ENCODE results near the gene SCN2A.
"Not testable (repeated sequence)": the region's sequence is repeated elsewhere in the genome, so short reads cannot be mapped to it uniquely, and the experiment has no call there.

SCN2A gene

GRCh38 chr2:165227571-165227970 is 11.6 kb upstream of the SCN2A start:
- Histone ChIP-seq H3K4me1 (ENCODE audit: insufficient read depth, low read length) (peaks cover 1% of the 10 kb centered on the region; the same call in 1 of the 2 replicates), H3K9me3 (ENCODE audit: control insufficient read depth, insufficient read depth, low read length) (no peaks in the 10 kb centered on the region), H3K36me3 (ENCODE audit: insufficient read depth, low read length) (no peaks in the 10 kb centered on the region), H3K9ac (ENCODE audit: low read depth, low read length) (no peak overlapping the region)

DNA sequence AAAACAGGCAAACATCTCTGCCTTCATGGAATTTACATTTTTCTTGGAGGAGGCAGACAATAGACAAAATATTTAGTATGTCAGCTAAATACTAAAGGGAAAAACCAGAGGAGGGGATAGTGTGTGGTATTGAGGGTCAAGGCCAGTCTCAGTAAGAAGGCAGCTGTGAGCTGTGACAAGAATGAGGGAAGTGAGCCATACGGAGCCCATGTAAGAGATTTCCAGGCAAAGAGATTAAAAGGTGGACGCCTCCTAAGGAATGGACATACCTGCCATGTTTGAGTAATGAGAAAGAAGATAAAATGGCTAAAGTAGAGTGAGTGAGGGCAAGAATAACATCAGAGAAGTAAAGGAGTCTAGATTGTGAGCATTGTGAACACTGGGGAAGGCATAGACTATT is 2.2 kb upstream of the SCN2A start:
- Histone ChIP-seq H3K9me3 (ENCODE audit: control insufficient read depth, insufficient read depth, low read length) (no peaks in the 10 kb centered on the region), H3K4me1 (ENCODE audit: insufficient read depth, low read length) (no peaks in the 10 kb centered on the region), H3K36me3 (ENCODE audit: insufficient read depth, low read length) (no peaks in the 10 kb centered on the region), H3K9ac (ENCODE audit: low read depth, low read length) (no peak overlapping the region)

- no peaks in the 10 kb centered on the region for H3K4me1 ChIP-seq (ENCODE audit: insufficient read depth, low read length)
- H3K9me3 ChIP-seq (ENCODE audit: control insufficient read depth, insufficient read depth, low read length) = no peaks in the 10 kb centered on the region
- no peak overlapping the region for H3K9ac ChIP-seq (ENCODE audit: low read depth, low read length)
- no peaks in the 10 kb centered on the region for H3K36me3 ChIP-seq (ENCODE audit: insufficient read depth, low read length)
These were observed 919 bp upstream of the SCN2A start for GRCh38 chr2:165238295-165238694.

DNA sequence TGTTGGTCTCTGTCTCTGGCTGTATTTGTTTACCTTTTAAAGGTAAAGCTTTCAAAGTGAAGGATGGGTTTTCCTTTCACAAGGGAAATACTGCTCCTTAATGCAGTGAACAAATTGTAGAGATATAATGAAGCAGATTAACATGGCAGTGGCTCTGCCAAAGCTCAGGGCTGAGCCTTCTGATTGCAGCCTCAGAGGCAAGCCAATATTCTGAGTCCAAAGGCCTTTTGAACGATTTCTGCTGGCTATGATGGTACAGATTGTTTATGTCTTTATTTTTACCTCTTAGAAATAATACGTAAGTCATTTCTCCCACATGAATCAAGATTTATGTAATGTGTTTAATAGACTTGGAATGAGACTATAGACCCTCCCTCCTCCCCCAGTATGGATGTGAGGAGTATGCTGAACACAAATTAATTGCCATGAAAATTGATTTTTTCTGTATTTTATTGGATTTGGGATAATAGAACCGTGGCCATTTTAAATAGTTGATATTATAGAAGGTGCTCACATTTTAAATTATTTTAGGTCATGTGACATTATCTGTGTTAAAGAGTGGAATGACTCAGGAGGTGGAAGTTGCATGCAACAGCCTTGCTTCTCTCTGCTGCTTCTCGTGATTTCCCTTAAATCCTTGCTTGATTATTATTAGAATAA is 772 bp downstream of the SCN2A start:
- H3K9me3 ChIP-seq (ENCODE audit: control insufficient read depth, insufficient read depth, low read length) = no peaks in the 10 kb centered on the region
- no peak overlapping the region for H3K9ac ChIP-seq (ENCODE audit: low read depth, low read length)
- no peaks in the 10 kb centered on the region for H3K4me1 ChIP-seq (ENCODE audit: insufficient read depth, low read length)
- no peaks in the 10 kb centered on the region for H3K36me3 ChIP-seq (ENCODE audit: insufficient read depth, low read length)

DNA sequence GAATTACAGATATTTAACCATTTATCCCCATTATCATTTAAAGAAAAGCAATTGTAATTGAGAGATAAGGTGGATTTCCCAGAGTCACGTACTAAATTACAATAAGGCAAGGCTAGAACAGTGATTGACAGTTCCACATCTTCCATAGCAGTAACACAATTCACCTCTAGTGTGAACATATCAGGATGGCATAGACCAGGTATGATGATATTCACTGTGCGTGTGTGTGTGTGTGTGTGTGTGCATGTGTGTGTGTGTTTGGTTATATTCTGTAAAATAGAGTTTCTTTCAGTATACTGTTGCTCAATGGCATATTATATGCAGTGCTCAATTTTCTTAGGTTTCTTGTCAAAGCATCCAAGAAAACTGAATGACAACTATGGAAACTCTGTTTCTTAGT is 1.7 kb downstream of the SCN2A start:
- no peaks in the 10 kb centered on the region for H3K9me3 ChIP-seq (ENCODE audit: control insufficient read depth, insufficient read depth, low read length)
- no peak overlapping the region for H3K9ac ChIP-seq (ENCODE audit: low read depth, low read length)
- H3K4me1 ChIP-seq (ENCODE audit: insufficient read depth, low read length) = no peaks in the 10 kb centered on the region

DNA sequence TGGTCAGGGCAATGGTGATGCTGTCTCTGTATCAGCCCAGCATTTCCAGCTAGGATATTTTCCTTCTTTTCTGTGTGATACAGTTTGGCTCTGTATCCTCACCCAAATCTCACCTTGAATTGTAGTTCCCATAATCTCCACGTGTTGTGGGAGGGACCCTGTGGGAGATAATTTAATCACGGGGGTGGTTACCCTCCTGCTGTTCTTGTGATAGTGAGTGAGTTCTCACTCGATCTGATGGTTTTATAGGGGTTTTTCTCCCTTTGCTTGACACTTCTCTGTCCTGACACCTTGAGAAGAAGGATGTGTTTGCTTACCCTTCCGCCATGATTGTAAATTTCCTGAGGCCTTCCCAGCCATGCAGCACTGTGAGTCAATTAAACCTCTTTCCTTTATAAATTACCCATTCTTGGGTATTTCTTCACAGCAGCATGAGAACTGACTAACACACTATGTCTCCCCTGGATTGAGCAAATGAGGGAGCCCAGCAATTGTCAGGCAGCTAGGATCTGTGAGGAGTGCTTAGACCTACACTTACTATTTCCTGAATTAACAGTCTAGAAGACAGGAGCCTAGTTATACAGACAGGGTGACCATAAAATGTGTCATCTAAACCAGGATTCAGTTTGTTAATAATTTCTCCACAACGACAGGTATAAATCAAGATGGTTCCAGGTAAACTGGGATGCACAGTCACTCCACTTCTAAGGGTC is 6.0 kb downstream of the SCN2A start:
- Histone ChIP-seq H3K4me1 (ENCODE audit: insufficient read depth, low read length) (no peaks in the 10 kb centered on the region), H3K9me3 (ENCODE audit: control insufficient read depth, insufficient read depth, low read length) (no peaks in the 10 kb centered on the region), H3K36me3 (ENCODE audit: insufficient read depth, low read length) (no peaks in the 10 kb centered on the region), H3K9ac (ENCODE audit: low read depth, low read length) (no peak overlapping the region)

More for the DNA sequence above, 1.7 kb downstream of the SCN2A start:
- no peaks in the 10 kb centered on the region for H3K36me3 ChIP-seq (ENCODE audit: insufficient read depth, low read length)

- Histone ChIP-seq H3K9me3 (ENCODE audit: control insufficient read depth, insufficient read depth, low read length) (no peaks in the 10 kb centered on the region), H3K9ac (ENCODE audit: low read depth, low read length) (no peak overlapping the region), H3K4me1 (ENCODE audit: insufficient read depth, low read length) (no peaks in the 10 kb centered on the region), H3K36me3 (ENCODE audit: insufficient read depth, low read length) (no peaks in the 10 kb centered on the region)
These were observed 9.0 kb downstream of the SCN2A start for GRCh38 chr2:165248238-165248637.

- Histone ChIP-seq H3K4me1 (ENCODE audit: insufficient read depth, low read length) (no peaks in the 10 kb centered on the region), H3K36me3 (ENCODE audit: insufficient read depth, low read length) (no peaks in the 10 kb centered on the region), H3K9me3 (ENCODE audit: control insufficient read depth, insufficient read depth, low read length) (no peaks in the 10 kb centered on the region), H3K9ac (ENCODE audit: low read depth, low read length) (no peak overlapping the region)
These were observed 12.2 kb downstream of the SCN2A start for GRCh38 chr2:165251366-165251765.

DNA sequence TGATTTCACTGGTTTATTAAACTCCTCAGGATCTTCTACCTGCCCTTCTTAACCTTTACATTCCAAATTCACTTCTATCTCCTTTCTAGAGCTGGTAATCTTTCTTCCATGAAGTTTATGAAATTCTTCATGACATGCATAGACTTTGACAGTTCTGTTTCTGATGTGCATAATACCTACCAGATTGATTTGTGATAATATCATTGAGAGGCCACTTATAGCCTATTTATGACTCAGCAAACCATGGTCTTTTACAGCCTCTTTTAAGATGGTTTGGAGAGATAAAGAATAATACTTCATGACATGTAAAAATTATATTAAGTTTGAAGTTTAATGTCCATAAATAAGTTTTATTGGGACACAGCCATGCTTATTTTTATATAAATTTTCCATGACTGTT is 14.0 kb downstream of the SCN2A start:
- H3K36me3 ChIP-seq (ENCODE audit: insufficient read depth, low read length) = no peaks in the 10 kb centered on the region
- no peaks in the 10 kb centered on the region for H3K4me1 ChIP-seq (ENCODE audit: insufficient read depth, low read length)
- no peak overlapping the region for H3K9ac ChIP-seq (ENCODE audit: low read depth, low read length)
- H3K9me3 ChIP-seq (ENCODE audit: control insufficient read depth, insufficient read depth, low read length) = no peaks in the 10 kb centered on the region

DNA sequence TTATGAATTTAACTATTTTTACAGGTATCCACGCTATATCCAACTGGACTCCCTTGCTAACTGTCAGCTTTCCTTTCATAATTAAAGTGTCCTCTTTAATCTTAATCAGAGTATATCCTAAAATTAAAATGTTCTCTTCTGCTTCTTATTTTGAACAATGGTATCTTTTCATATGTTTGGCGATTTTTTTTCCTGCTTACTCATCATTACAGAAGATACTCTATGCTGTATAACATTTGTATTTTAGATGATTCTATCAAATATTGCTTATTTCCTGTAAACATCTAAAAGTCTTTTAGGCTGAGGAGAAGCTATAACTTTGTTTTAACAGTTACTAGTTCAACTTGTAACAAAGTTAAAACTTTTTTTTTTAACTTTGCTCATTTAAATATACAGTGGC is 17.4 kb downstream of the SCN2A start:
- Histone ChIP-seq H3K4me1 (ENCODE audit: insufficient read depth, low read length) (no peaks in the 10 kb centered on the region), H3K9ac (ENCODE audit: low read depth, low read length) (no peak overlapping the region), H3K9me3 (ENCODE audit: control insufficient read depth, insufficient read depth, low read length) (no peaks in the 10 kb centered on the region), H3K36me3 (ENCODE audit: insufficient read depth, low read length) (no peaks in the 10 kb centered on the region)

DNA sequence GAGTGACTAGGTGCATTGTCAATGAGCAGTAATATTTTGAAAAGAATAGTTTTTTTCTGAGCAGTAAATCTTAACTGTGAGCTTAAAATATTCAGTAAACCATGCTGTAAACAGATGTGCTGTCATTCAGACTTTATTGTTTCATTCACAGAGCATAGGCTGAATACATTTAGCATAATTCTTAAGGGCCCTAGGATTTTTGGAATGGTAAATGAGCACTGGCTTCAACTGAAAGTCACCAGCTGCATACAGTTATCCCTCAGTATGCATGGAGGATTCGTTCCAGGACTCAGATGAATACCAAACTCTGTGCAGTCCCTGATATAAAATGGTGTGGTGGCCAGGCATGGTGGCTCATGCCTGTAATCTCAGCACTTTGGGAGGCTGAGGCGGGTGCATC is 21.1 kb downstream of the SCN2A start:
- not testable (repeated sequence) for H3K9me3 ChIP-seq (ENCODE audit: control insufficient read depth, insufficient read depth, low read length); H3K9ac ChIP-seq (ENCODE audit: low read depth, low read length); H3K4me1 ChIP-seq (ENCODE audit: insufficient read depth, low read length); H3K36me3 ChIP-seq (ENCODE audit: insufficient read depth, low read length)

DNA sequence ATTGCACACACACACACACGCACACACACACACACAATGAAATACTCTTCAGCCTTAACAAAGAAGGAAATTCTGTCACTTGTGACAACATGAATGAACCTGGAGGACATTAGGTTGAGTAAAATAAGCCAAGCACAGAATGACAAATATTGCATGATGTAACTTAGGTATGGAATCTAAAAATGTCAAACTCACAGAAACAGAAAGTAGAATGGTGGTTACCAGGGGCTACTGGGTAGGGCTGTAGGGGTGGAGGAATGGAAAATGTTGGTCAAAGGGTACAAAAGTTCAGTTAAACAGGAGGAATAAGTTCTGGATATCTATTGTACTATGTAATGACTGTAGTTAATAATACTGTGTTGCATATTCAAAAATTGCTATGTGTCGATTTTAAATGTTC is 29.5 kb downstream of the SCN2A start:
- H3K9ac ChIP-seq (ENCODE audit: low read depth, low read length) = no peak overlapping the region
- no peaks in the 10 kb centered on the region for H3K36me3 ChIP-seq (ENCODE audit: insufficient read depth, low read length)
- H3K4me1 ChIP-seq (ENCODE audit: insufficient read depth, low read length) = no peaks in the 10 kb centered on the region
- no peaks in the 10 kb centered on the region for H3K9me3 ChIP-seq (ENCODE audit: control insufficient read depth, insufficient read depth, low read length)

- Histone ChIP-seq H3K4me1 (ENCODE audit: insufficient read depth, low read length) (no peaks in the 10 kb centered on the region), H3K9me3 (ENCODE audit: control insufficient read depth, insufficient read depth, low read length) (no peaks in the 10 kb centered on the region), H3K9ac (ENCODE audit: low read depth, low read length) (no peak overlapping the region)
These were observed 34.0 kb downstream of the SCN2A start for GRCh38 chr2:165273176-165273575.

DNA sequence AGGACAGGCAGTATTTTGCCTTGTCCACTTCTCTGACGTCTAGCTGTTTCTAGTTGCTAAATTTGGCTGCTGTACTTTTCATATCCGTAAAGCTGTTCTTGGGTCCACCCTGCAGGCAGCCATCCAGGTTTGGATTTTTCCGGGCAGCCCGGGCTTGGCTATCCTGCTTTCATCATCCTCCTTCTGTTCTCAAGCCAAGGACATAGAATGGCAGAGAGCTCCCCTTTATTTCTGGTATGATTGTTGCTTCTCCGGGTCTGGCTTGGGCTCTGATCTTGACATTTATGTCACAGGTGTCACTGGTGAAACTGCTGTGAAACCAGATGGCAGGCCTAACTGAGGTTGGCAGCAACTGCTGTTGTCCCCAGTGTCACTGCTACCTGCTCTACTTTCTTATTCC is 35.5 kb downstream of the SCN2A start:
- no peaks in the 10 kb centered on the region for H3K9me3 ChIP-seq (ENCODE audit: control insufficient read depth, insufficient read depth, low read length)
- no peaks in the 10 kb centered on the region for H3K4me1 ChIP-seq (ENCODE audit: insufficient read depth, low read length)
- H3K36me3 ChIP-seq (ENCODE audit: insufficient read depth, low read length) = no peaks in the 10 kb centered on the region
- H3K9ac ChIP-seq (ENCODE audit: low read depth, low read length) = no peak overlapping the region

More at GRCh38 chr2:165273176-165273575, 34.0 kb downstream of the SCN2A start:
- H3K36me3 ChIP-seq (ENCODE audit: insufficient read depth, low read length) = no peaks in the 10 kb centered on the region

DNA sequence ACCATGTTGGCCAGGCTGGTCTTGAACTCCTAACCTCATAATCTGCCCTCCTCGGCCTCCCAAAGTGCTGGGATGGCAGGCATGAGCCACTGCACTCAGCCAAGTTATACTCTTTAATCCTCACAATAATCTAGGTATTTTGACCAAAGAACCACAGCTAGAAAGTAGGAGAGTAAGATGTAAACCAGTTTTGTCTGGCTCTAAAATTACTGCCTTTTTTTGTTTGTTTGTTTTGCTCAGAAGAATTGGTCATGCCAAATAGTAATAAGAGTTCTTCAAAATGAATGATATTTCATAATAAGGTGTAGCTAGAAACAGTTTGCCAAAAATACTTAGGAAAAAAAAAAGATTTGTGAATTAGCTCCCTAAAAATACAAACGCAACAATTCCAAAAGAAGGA is 36.7 kb downstream of the SCN2A start:
- H3K9ac ChIP-seq (ENCODE audit: low read depth, low read length) = no peak overlapping the region
- no peaks in the 10 kb centered on the region for H3K36me3 ChIP-seq (ENCODE audit: insufficient read depth, low read length)
- no peaks in the 10 kb centered on the region for H3K4me1 ChIP-seq (ENCODE audit: insufficient read depth, low read length)
- H3K9me3 ChIP-seq (ENCODE audit: control insufficient read depth, insufficient read depth, low read length) = no peaks in the 10 kb centered on the region
